ENCODE data around the gene DPYSL4. TPM values are rescaled to one million over a fixed set of nuclear protein-coding genes. Genes with fewer than 3 reads are reported as not detected.

DPYSL4 gene
- polyA plus RNA-seq, 1 experiment, result 5.3 TPM

- no peak for DNase-seq (ENCODE audit: low read depth)
- ChIA-PET POLR2A (no interaction called here), CTCF (no interaction called here)
- Histone ChIP-seq H3K27me3 (ENCODE audit: control insufficient read depth, insufficient read depth, low read length) (no peaks in the 10 kb centered on the region), H3K36me3 (ENCODE audit: control insufficient read depth, insufficient read depth, low read length) (no peaks in the 10 kb centered on the region), H3K4me3 (ENCODE audit: low read depth, low read length) (no peak overlapping the region)
- no peak for TF ChIP-seq CTCF (IDR thresholded peaks at IDR 0.05; ENCODE audit: insufficient read depth, low read depth, low read length)
Observed at GRCh38 chr10:132162590-132163277, 24.0 kb upstream of the DPYSL4 start.

GRCh38 chr10:132163278-132163765 lies 23.4 kb upstream of the DPYSL4 start:
- CTCF ChIA-PET, result no interaction called here
- Histone ChIP-seq H3K36me3 (ENCODE audit: control insufficient read depth, insufficient read depth, low read length) (no peaks in the 10 kb centered on the region), H3K27me3 (ENCODE audit: control insufficient read depth, insufficient read depth, low read length) (no peaks in the 10 kb centered on the region), H3K4me3 (ENCODE audit: low read depth, low read length) (no peak overlapping the region)
- no peak for DNase-seq (ENCODE audit: low read depth)
- POLR2A ChIA-PET, result no interaction called here
- peak; percentile 16; the same call in 1 of the 2 replicates for TF ChIP-seq CTCF (IDR thresholded peaks at IDR 0.05; ENCODE audit: insufficient read depth, low read depth, low read length)

- POLR2A ChIA-PET, result no interaction called here
- Histone ChIP-seq H3K27me3 (ENCODE audit: control insufficient read depth, insufficient read depth, low read length) (no peaks in the 10 kb centered on the region), H3K36me3 (ENCODE audit: control insufficient read depth, insufficient read depth, low read length) (no peaks in the 10 kb centered on the region), H3K4me3 (ENCODE audit: low read depth, low read length) (no peak overlapping the region)
- TF ChIP-seq CTCF (IDR thresholded peaks at IDR 0.05; ENCODE audit: insufficient read depth, low read depth, low read length), result no peak
- no peak for DNase-seq (ENCODE audit: low read depth)
- CTCF ChIA-PET, result no interaction called here
Observed at GRCh38 chr10:132163826-132164515, 22.8 kb upstream of the DPYSL4 start.

- CTCF ChIA-PET, result no interaction called here
Observed at GRCh38 chr10:132164761-132165278, 21.9 kb upstream of the DPYSL4 start.

More at GRCh38 chr10:132164761-132165278, 21.9 kb upstream of the DPYSL4 start:
- no peaks in the 10 kb centered on the region for H3K27me3 ChIP-seq (ENCODE audit: control insufficient read depth, insufficient read depth, low read length)
- no peak for TF ChIP-seq CTCF (IDR thresholded peaks at IDR 0.05; ENCODE audit: insufficient read depth, low read depth, low read length)
- H3K4me3 ChIP-seq (ENCODE audit: low read depth, low read length), result no peak overlapping the region
- no peak for DNase-seq (ENCODE audit: low read depth)
- POLR2A ChIA-PET, result no interaction called here
- no peaks in the 10 kb centered on the region for H3K36me3 ChIP-seq (ENCODE audit: control insufficient read depth, insufficient read depth, low read length)
